ENCODE results near the gene RFX1.
"Not testable (repeated sequence)": the region's sequence is repeated elsewhere in the genome, so short reads cannot be mapped to it uniquely, and the experiment has no call there.

The RFX1 gene

GRCh38 chr19:14026652-14027192 lies 20.6 kb upstream of the RFX1 start:
- DNase-seq, result not testable (repeated sequence)

GRCh38 chr19:14023404-14024235 lies 17.5 kb upstream of the RFX1 start:
- no peak for DNase-seq

GRCh38 chr19:14022469-14022868 lies 16.3 kb upstream of the RFX1 start:
- DNase-seq, result no peak

- no peak for DNase-seq
Measured at GRCh38 chr19:14021474-14021873, 15.4 kb upstream of the RFX1 start.

- not testable (repeated sequence) for DNase-seq
Measured at GRCh38 chr19:14019739-14020138, 13.6 kb upstream of the RFX1 start.

- DNase-seq, result no peak
Measured at GRCh38 chr19:14019100-14019499, 13.0 kb upstream of the RFX1 start.

GRCh38 chr19:14015524-14016035 lies 9.5 kb upstream of the RFX1 start:
- DNase-seq, result no peak

- DNase-seq, result no peak
Measured at GRCh38 chr19:14012378-14012915, 6.3 kb upstream of the RFX1 start.

- no peak for DNase-seq
Measured at GRCh38 chr19:14006766-14007562, 844 bp upstream of the RFX1 start.

- DNase-seq, result peak; percentile 89
Measured at GRCh38 chr19:14005349-14006084, 603 bp downstream of the RFX1 start.

- no peak for DNase-seq
Measured at GRCh38 chr19:14004619-14005348, 1.3 kb downstream of the RFX1 start.

- DNase-seq, result no peak
Measured at GRCh38 chr19:14003251-14004055, 2.7 kb downstream of the RFX1 start.

GRCh38 chr19:14002571-14003250 lies 3.4 kb downstream of the RFX1 start:
- DNase-seq, result peak; percentile 22

GRCh38 chr19:14000691-14001375 lies 5.3 kb downstream of the RFX1 start:
- no peak for DNase-seq

- DNase-seq, result no peak
Measured at GRCh38 chr19:13999085-13999484, 7.0 kb downstream of the RFX1 start.

- no peak for DNase-seq
Measured at GRCh38 chr19:13998426-13998825, 7.7 kb downstream of the RFX1 start.

GRCh38 chr19:13997631-13997962 lies 8.5 kb downstream of the RFX1 start:
- DNase-seq, result no peak

- DNase-seq, result no peak
Measured at GRCh38 chr19:13996928-13997630, 9.0 kb downstream of the RFX1 start.

Measured in activated naive CD4-positive, alpha-beta T cell treated with Interleukin-2 at 50 U/mL for 16 hours (primary cell).